ENCODE measurements around the gene OPCML. TPM values are rescaled to one million over a fixed set of nuclear protein-coding genes. Genes with fewer than 3 reads are reported as not detected.

Gene OPCML
- total and polyA plus RNA-seq, 12 donors, result under 0.01 to 1.2 (median 0.39) TPM

DNA sequence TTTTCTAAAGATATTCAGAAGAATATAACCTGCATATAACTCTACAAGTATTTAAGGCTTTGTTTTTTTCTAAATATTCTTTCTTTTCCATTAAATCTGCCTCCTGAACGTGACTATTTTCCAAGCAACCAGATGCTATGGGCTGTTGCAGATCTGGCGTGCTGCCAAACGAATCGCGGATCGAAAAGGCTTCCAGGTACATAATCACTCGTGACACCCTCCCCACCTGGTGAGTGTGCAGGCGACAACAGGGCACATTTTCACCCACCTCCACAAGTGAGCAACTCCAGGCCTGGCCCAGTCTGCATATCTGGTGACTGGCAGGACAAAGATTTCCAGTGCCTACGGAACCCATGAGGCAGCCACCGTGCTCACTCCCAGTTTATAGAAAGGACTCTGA, 660.1 kb downstream of the OPCML start:
- H3K27ac ChIP-seq, result no peak overlapping the region
- 72 to 80% methylated on average over 10 of the region's 10 CpGs for WGBS, 2 donors
- ATAC-seq (no peak), DNase-seq (no peak)
- TF ChIP-seq, protein P1, sequence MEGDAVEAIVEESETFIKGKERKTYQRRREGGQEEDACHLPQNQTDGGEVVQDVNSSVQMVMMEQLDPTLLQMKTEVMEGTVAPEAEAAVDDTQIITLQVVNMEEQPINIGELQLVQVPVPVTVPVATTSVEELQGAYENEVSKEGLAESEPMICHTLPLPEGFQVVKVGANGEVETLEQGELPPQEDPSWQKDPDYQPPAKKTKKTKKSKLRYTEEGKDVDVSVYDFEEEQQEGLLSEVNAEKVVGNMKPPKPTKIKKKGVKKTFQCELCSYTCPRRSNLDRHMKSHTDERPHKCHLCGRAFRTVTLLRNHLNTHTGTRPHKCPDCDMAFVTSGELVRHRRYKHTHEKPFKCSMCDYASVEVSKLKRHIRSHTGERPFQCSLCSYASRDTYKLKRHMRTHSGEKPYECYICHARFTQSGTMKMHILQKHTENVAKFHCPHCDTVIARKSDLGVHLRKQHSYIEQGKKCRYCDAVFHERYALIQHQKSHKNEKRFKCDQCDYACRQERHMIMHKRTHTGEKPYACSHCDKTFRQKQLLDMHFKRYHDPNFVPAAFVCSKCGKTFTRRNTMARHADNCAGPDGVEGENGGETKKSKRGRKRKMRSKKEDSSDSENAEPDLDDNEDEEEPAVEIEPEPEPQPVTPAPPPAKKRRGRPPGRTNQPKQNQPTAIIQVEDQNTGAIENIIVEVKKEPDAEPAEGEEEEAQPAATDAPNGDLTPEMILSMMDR (IDR thresholded peaks at IDR 0.05), result no peak
- intact Hi-C loops (cut with DNase I), result no loop called here
- no peaks in the 10 kb centered on the region for H3K9me3 ChIP-seq
- no peaks in the 10 kb centered on the region for H3K4me1 ChIP-seq
- no peaks in the 10 kb centered on the region for H3K36me3 ChIP-seq
- peaks cover 0 to 7% (median 0%) of the 10 kb centered on the region in 7 donors for H3K27me3 ChIP-seq
- no peak overlapping the region for H3K4me3 ChIP-seq

DNA sequence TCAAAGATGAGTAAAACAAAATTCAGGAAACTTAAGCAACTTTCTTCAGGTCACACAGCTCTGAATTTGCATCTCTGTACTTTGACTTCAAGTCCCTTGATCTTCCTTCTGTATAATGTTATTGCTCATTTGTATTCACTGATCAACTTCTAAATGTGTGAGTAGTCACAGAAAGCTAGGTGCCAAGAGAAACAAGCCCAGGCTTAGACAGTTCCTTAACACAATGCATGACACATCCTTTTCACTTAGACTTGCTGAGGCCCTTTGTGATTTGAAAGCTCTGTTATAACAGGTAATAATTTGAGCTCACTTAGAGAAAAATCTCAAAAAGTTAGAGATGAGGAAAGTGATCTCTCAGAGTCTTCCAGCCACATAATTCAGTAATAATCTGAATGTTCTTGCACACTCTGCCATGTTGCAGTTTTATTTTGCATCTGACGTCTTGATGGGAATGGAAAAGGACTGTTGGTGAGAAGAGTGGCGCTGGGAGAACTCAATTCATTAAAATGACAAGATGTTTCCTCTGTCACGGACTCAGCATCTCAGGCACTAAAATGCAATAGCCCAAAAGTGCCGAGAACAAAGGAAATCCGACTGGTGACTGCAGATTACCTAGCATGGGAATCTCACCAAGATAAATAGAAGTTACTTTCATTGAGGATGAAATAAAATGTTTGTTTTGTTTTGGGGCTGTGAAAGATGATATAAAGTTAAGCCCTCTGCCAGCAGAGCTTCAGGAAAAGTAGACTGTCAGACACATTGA, 665.3 kb downstream of the OPCML start:
- H3K36me3 ChIP-seq, result no peaks in the 10 kb centered on the region
- 62 to 66% methylated on average over 5 of the region's 5 CpGs for WGBS, 2 donors
- ATAC-seq, result no peak
- H3K4me3 ChIP-seq, result no peak overlapping the region
- intact Hi-C loops (cut with DNase I), result no loop called here
- peaks cover 0 to 7% (median 0%) of the 10 kb centered on the region in 7 donors for H3K27me3 ChIP-seq
- no peak for DNase-seq
- no peak overlapping the region for H3K27ac ChIP-seq
- TF ChIP-seq, protein P1 (IDR thresholded peaks at IDR 0.05), result no peak
- no peaks in the 10 kb centered on the region for H3K9me3 ChIP-seq
- no peaks in the 10 kb centered on the region for H3K4me1 ChIP-seq

DNA sequence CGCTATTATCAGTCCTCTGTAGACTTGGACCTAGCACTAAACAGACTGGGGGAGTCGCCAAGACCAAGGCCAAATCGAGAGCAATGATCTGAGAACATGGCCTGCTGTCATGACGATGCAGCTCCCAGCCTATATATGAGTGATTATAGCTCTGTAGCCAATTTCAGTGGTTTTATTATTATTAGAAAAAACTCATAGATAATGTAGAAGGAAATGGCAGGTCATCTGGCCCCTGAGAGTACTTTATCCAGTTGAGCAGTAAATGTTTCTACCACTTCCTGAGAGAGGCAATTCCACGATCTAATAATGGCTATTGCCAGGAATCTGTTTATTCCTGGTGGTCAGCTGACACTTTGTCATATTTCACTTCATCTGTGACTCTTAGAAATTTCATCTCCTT, 666.7 kb downstream of the OPCML start:
- 56 to 69% methylated on average over 5 of the region's 5 CpGs for whole genome bisulfite sequencing, 2 donors
- no peaks in the 10 kb centered on the region for H3K4me1 ChIP-seq
- no peak overlapping the region for H3K4me3 ChIP-seq
- intact Hi-C loops (cut with DNase I), result no loop called here
- H3K9me3 ChIP-seq, result no peaks in the 10 kb centered on the region
- TF ChIP-seq, protein P1 (IDR thresholded peaks at IDR 0.05), result no peak
- DNase-seq, result no peak
- no peak overlapping the region for H3K27ac ChIP-seq
- ATAC-seq, result no peak
- H3K27me3 ChIP-seq, result peaks cover 0 to 7% (median 0%) of the 10 kb centered on the region in 7 donors
- no peaks in the 10 kb centered on the region for H3K36me3 ChIP-seq

DNA sequence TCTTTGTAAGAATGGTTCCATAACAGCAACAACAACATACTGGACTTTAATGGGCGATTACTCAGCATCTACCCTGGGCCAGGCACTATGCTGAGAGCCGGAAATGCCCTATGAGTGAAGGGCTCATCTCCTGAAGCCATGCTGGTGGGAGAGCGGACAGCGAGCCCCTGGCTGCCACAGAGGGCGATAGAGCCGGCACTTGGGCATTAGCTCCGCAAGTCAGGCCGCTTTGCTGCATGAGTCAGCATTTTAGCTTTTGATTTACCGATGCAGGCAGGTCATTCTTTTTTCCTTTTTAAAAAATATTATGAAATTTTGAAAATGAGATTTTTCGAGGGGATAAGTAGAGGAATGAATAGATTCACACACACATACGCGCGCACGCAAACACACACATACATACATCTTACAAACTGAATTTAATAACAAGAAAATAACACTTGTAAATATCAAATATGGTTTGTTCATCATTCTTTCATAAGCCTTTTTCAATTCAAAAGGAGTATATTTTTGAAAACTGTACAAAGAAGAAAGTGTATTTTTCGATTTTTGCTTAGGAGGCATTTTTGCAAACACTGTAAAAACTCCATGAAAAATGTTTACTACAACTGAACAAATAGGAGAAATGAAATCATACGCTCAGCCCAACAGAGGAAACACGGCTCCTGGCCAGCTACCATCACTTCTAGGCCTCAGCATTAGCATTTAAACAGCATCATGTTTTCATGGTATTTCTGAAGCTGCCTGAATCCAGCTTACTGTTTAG, 667.3 kb downstream of the OPCML start:
- Histone ChIP-seq H3K4me3 (no peak overlapping the region), H3K9me3 (no peaks in the 10 kb centered on the region), H3K36me3 (no peaks in the 10 kb centered on the region), H3K4me1 (no peaks in the 10 kb centered on the region), H3K27ac (no peak overlapping the region), H3K27me3 (peaks cover 0 to 7% (median 0%) of the 10 kb centered on the region in 7 donors)
- TF ChIP-seq, protein P1 (IDR thresholded peaks at IDR 0.05), result no peak
- ATAC-seq, result no peak
- 93 to 94% methylated on average over 17 of the region's 17 CpGs for WGBS, 2 donors
- intact Hi-C loops (cut with DNase I), result no loop called here
- DNase-seq, result no peak
